ENCODE data around the gene FUNDC2.

Gene FUNDC2

GRCh38 chrX:155071694-155072280 lies 45.1 kb downstream of the FUNDC2 start:
- TF ChIP-seq, protein P1, sequence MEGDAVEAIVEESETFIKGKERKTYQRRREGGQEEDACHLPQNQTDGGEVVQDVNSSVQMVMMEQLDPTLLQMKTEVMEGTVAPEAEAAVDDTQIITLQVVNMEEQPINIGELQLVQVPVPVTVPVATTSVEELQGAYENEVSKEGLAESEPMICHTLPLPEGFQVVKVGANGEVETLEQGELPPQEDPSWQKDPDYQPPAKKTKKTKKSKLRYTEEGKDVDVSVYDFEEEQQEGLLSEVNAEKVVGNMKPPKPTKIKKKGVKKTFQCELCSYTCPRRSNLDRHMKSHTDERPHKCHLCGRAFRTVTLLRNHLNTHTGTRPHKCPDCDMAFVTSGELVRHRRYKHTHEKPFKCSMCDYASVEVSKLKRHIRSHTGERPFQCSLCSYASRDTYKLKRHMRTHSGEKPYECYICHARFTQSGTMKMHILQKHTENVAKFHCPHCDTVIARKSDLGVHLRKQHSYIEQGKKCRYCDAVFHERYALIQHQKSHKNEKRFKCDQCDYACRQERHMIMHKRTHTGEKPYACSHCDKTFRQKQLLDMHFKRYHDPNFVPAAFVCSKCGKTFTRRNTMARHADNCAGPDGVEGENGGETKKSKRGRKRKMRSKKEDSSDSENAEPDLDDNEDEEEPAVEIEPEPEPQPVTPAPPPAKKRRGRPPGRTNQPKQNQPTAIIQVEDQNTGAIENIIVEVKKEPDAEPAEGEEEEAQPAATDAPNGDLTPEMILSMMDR (IDR thresholded peaks at IDR 0.05; ENCODE audit: low read depth, low read length, missing control alignments): no peak
- Histone ChIP-seq H3K27ac (peak overlapping the region; percentile 17), H3K27me3 (replicated peaks) (no peaks in the 10 kb centered on the region), H3K36me3 (replicated peaks) (no peaks in the 10 kb centered on the region), H3K4me3 (ENCODE audit: low read depth, low read length) (peak overlapping the region; percentile 75)
- no peak for DNase-seq
- in situ Hi-C loops (cut with HindIII; ENCODE audit: low pct_ligation_motif_present, low sequenced_read_pairs): no loop called here

GRCh38 chrX:155086202-155086840 lies 59.7 kb downstream of the FUNDC2 start:
- in situ Hi-C loops (cut with HindIII; ENCODE audit: low pct_ligation_motif_present, low sequenced_read_pairs): no loop called here
- no peaks in the 10 kb centered on the region for H3K36me3 ChIP-seq (replicated peaks)
- no peak overlapping the region for H3K27ac ChIP-seq
- H3K4me3 ChIP-seq (ENCODE audit: low read depth, low read length): no peak overlapping the region
- DNase-seq: no peak
- TF ChIP-seq, protein P1 (IDR thresholded peaks at IDR 0.05; ENCODE audit: low read depth, low read length, missing control alignments): peak; percentile 69
- no peaks in the 10 kb centered on the region for H3K27me3 ChIP-seq (replicated peaks)

DNA sequence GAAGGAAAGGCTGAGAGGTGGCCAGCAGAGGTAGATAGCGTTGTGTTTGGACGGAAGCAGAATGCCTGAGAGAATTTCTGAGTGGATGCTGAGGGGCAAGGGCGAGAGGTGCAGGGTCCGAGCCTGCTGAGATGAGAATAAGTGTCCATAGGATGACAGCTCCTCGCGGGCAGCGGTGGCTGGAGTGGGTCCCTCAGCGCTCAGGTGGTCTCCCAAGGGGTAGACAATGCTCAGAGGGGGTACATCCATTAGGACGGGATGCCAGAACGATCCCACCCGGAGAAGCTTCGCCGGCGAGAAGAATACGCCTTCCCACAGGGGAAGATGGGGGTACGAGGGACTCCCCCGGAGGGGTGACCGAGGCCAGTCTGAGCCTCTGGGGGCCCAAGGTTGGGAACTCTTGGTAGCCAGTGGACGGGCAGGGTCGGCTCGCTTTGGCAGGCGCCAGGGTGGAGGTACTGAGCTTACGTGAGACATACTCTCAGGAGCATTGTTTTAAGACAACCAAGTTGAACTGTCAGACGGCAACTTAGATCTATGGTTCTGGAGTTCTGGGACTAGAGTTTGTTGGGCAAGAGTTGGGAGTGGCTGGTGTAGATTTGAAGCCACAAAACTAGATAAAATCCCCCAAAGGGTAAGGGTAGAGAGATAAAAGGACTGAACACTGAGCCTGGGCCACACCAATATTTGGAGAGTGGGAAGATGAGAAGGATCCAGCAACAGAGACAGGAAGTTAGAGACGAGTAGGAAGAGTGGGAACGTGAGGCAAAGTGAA lies 60.5 kb downstream of the FUNDC2 start:
- DNase-seq: no peak
- in situ Hi-C loops (cut with HindIII; ENCODE audit: low pct_ligation_motif_present, low sequenced_read_pairs): no loop called here
- no peak overlapping the region for H3K4me3 ChIP-seq (ENCODE audit: low read depth, low read length)
- no peaks in the 10 kb centered on the region for H3K27me3 ChIP-seq (replicated peaks)
- no peaks in the 10 kb centered on the region for H3K36me3 ChIP-seq (replicated peaks)
- TF ChIP-seq, protein P1 (IDR thresholded peaks at IDR 0.05; ENCODE audit: low read depth, low read length, missing control alignments): no peak
- no peak overlapping the region for H3K27ac ChIP-seq

- no peak overlapping the region for H3K27ac ChIP-seq
- no peak overlapping the region for H3K4me3 ChIP-seq (ENCODE audit: low read depth, low read length)
- in situ Hi-C loops (cut with HindIII; ENCODE audit: low pct_ligation_motif_present, low sequenced_read_pairs): no loop called here
- peak; percentile 6 for DNase-seq
- H3K27me3 ChIP-seq (replicated peaks): no peaks in the 10 kb centered on the region
- no peaks in the 10 kb centered on the region for H3K36me3 ChIP-seq (replicated peaks)
- TF ChIP-seq, protein P1 (IDR thresholded peaks at IDR 0.05; ENCODE audit: low read depth, low read length, missing control alignments): peak; percentile 63
Observed at GRCh38 chrX:155094468-155095061, 67.9 kb downstream of the FUNDC2 start.

GRCh38 chrX:155105919-155106318 lies 79.3 kb downstream of the FUNDC2 start:
- DNase-seq: no peak
- H3K4me3 ChIP-seq (ENCODE audit: low read depth, low read length): no peak overlapping the region
- no peaks in the 10 kb centered on the region for H3K36me3 ChIP-seq (replicated peaks)
- in situ Hi-C loops (cut with HindIII; ENCODE audit: low pct_ligation_motif_present, low sequenced_read_pairs): no loop called here
- no peak overlapping the region for H3K27ac ChIP-seq
- no peaks in the 10 kb centered on the region for H3K27me3 ChIP-seq (replicated peaks)
- TF ChIP-seq, protein P1 (IDR thresholded peaks at IDR 0.05; ENCODE audit: low read depth, low read length, missing control alignments): no peak

Measured in brain microvascular endothelial cell (primary cell).